B cell (primary cell): ENCODE data around the gene CYTL1. TPM values are rescaled to one million over a fixed set of nuclear protein-coding genes. Genes with fewer than 3 reads are reported as not detected.

Experiments used
- ATAC-seq: fragments of 200-7000 bp; cut with Tn5 transposase; one replicate; pipeline ENCODE4 v1.10.0; 2021; ENCODE audit warnings: low read depth, mild to moderate bottlenecking, moderate number of reproducible peaks, moderate library complexity
- CTCF ChIA-PET: fragments of 350-600 bp; sonication (Branson Sonifier 250); formaldehyde crosslinking; loops from one replicate; lab custom pipeline; 2021; ENCODE audit warnings: antibody characterized with exemption, inconsistent platforms; lab: Charles Lee
- POLR2A ChIA-PET: fragments of 350-600 bp; sonication (Branson Sonifier 250); formaldehyde crosslinking; loops from one replicate; lab custom pipeline; 2021; ENCODE audit warnings: antibody characterized with exemption; lab: Charles Lee
- DNase-seq: peaks from one replicate; pipeline ENCODE4 v3.0.0; 2013
- H2AFZ ChIP-seq: 2 replicates; pipeline ENCODE4 v1.6.1; 2012; ENCODE audit warnings: mild to moderate bottlenecking, low read depth, low read length; ENCODE audit not compliant: insufficient read depth, poor library complexity, severe bottlenecking
- H3K27ac ChIP-seq, 2 donors: 1 replicate in 1 of 2; 2 replicates in 1 of 2; pipeline ENCODE4 v1.5.1; 2012 to 2013; ENCODE audit warnings: low read length in 2 of 2, mild to moderate bottlenecking in 2 of 2, moderate library complexity in 1 of 2
- H3K27me3 ChIP-seq, 4 experiments: fragments of 200-600 bp in 1 of 4; sonication (generic) in 1 of 4; replicated peaks in 1 of 4; 1 replicate in 2 of 4; 2 replicates in 2 of 4; pipeline versions ENCODE4 v1.6.1 to v1.7.0; 2013 to 2016; ENCODE audit warnings: low read length in 3 of 4, mild to moderate bottlenecking in 2 of 4, mixed read lengths in 1 of 4, moderate library complexity in 1 of 4; ENCODE audit not compliant: insufficient read depth in 4 of 4, control insufficient read depth in 3 of 4; ENCODE audit errors: control extremely low read depth in 1 of 4
- H3K36me3 ChIP-seq, 2 experiments: replicated peaks in 1 of 2; 1 replicate in 1 of 2; 2 replicates in 1 of 2; pipeline versions ENCODE4 v1.6.1 to v1.7.1; 2013; ENCODE audit warnings: low read length in 1 of 2; ENCODE audit not compliant: insufficient read depth in 2 of 2, control insufficient read depth in 1 of 2; ENCODE audit errors: control extremely low read depth in 1 of 2, extremely low read depth in 1 of 2
- H3K4me1 ChIP-seq, 2 donors: fragments of 200-600 bp in 1 of 2; sonication (generic) in 1 of 2; 1 replicate in 1 of 2; 2 replicates in 1 of 2; pipeline versions ENCODE4 v1.5.1 to v1.6.1; 2013 to 2017; ENCODE audit warnings: low read length in 2 of 2; ENCODE audit not compliant: control insufficient read depth in 2 of 2, insufficient read depth in 2 of 2
- H3K4me2 ChIP-seq: replicated peaks from 2 replicates; pipeline ENCODE3; 2012; ENCODE audit warnings: mild to moderate bottlenecking, low read depth, low read length; ENCODE audit not compliant: poor library complexity, severe bottlenecking
- H3K4me3 ChIP-seq, 5 experiments: fragments of 200-600 bp in 1 of 5; sonication (generic) in 1 of 5; 1 replicate in 3 of 5; 2 replicates in 2 of 5; pipeline versions ENCODE4 v1.5.1 to v1.7.0; 2011 to 2016; ENCODE audit warnings: low read length in 4 of 5, mild to moderate bottlenecking in 4 of 5, low read depth in 2 of 5, control low read depth in 1 of 5, moderate library complexity in 1 of 5; ENCODE audit not compliant: insufficient read depth in 1 of 5; ENCODE audit errors: control extremely low read depth in 1 of 5, extremely low read depth in 1 of 5
- H3K79me2 ChIP-seq: fragments of 200-600 bp; sonication (generic); one replicate; pipeline ENCODE4 v1.6.0; 2016; ENCODE audit warnings: low read length; ENCODE audit not compliant: control insufficient read depth, insufficient read depth
- H3K9ac ChIP-seq: fragments of 200-600 bp; sonication (generic); 2 replicates; pipeline ENCODE4 v1.6.1; 2017; ENCODE audit warnings: mild to moderate bottlenecking, low read length, moderate library complexity
- H3K9me3 ChIP-seq, 3 donors: one replicate each; pipeline versions ENCODE4 v1.6.1 to v1.7.1; 2013; ENCODE audit warnings: low read length in 2 of 3; ENCODE audit not compliant: control insufficient read depth in 2 of 3, insufficient read depth in 1 of 3; ENCODE audit errors: control extremely low read depth in 1 of 3
- H4K20me1 ChIP-seq: 2 replicates; pipeline ENCODE4 v1.6.0; 2012; ENCODE audit warnings: mild to moderate bottlenecking, low read length; ENCODE audit not compliant: insufficient read depth, control insufficient read depth, poor library complexity, severe bottlenecking
- H3K27ac Mint-ChIP-seq: one replicate; pipeline ENCODE4 v1.8.0; 2021; ENCODE audit warnings: mixed read lengths
- H3K27me3 Mint-ChIP-seq: one replicate; pipeline ENCODE4 v1.8.0; 2021; ENCODE audit warnings: mixed read lengths
- H3K4me1 Mint-ChIP-seq: one replicate; pipeline ENCODE4 v1.8.0; 2021; ENCODE audit warnings: mixed read lengths
- H3K4me3 Mint-ChIP-seq: one replicate; pipeline ENCODE4 v1.8.0; 2021; ENCODE audit warnings: mixed read lengths
- H3K9me3 Mint-ChIP-seq: one replicate; pipeline ENCODE4 v1.8.0; 2022; ENCODE audit warnings: mixed read lengths; ENCODE audit not compliant: insufficient read depth
- EZH2 ChIP-seq: IDR thresholded peaks from 2 replicates; pipeline ENCODE4 v1.6.1; 2012; ENCODE audit warnings: borderline replicate concordance, low read depth, mild to moderate bottlenecking, moderate library complexity, low read length; ENCODE audit not compliant: insufficient read depth, poor library complexity, severe bottlenecking
- WGBS: methylation state at CpG from one replicate; pipeline ENCODE4 v1.1.5; 2013; ENCODE audit warnings: missing lambda C conversion rate; ENCODE audit not compliant: insufficient coverage; 5-methylcytosine and 5-hydroxymethylcytosine counted together
- intact Hi-C: fragments of 100-400 bp; cut with micrococcal nuclease; formaldehyde crosslinking; loops from one replicate; pipeline ENCODE4 v1.10.0; 2022
- polyA plus RNA-seq: library from polyadenylated mRNA; depleted of rRNA; stranded (reverse); fragments of >200 nt; gene quantifications from 2 replicates; pipeline ENCODE4 v1.2.3, GENCODE V29; 2012
- total RNA-seq, 2 donors: library from RNA; stranded (reverse); fragments of 120-200 nt in 1 of 2; gene quantifications; 1 replicate in 1 of 2; 2 replicates in 1 of 2; pipeline versions ENCODE4 v1.2.3 to v1.2.4, GENCODE V29; 2013 to 2022
- TF ChIP-seq, protein P1 (sequence below): fragments of 200-600 bp; IDR thresholded peaks from one replicate; pipeline ENCODE4 v1.8.0; 2022; ENCODE audit warnings: antibody characterized with exemption, mild to moderate bottlenecking

The CYTL1 gene
- total and polyA plus RNA-seq, 2 donors (not counting 1 experiment from before 2014, with no cell fraction given) = not detected

DNA sequence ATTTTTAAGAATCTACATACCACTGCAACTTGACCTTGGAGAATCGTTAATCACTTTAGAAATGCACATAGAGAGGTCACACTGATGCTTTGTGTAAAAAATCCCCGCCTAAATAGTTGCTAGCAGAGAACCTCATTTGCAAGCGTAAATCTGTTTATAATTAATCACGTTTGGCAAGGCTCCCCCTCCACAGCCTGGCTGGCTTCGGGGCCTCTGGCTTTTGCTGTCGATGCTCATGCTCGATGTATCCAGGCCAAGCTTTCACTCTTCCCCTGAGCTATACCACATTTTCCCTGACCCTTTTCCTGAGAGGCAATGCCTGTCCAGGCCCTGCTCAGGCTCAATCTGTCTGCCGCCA is 23.4 kb downstream of the CYTL1 start:
- Histone ChIP-seq H3K36me3 (no peaks in the 10 kb centered on the region), H3K4me3 (no peak overlapping the region), H3K79me2 (no peaks in the 10 kb centered on the region), H3K27me3 (peaks cover 0 to 7% (median 3%) of the 10 kb centered on the region in 4 experiments), H3K9me3 (no peaks in the 10 kb centered on the region), H3K9ac (no peak overlapping the region), H2AFZ (no peak overlapping the region), H3K27ac (no peak overlapping the region), H4K20me1 (no peaks in the 10 kb centered on the region), H3K4me2 (no peak overlapping the region), H3K4me1 (peaks cover 7 to 9% of the 10 kb centered on the region in 2 donors)
- ATAC-seq (no peak), DNase-seq (no peak)
- POLR2A ChIA-PET = no interaction called here
- CTCF ChIA-PET = interaction anchor here (1.5 kb wide), 1 partner anchor 94 kb away, joined by 3 read pairs; no protein-coding TSS in a partner anchor
- H3K4me1 Mint-ChIP-seq = peaks cover 14% of the 10 kb centered on the region
- intact Hi-C loops = loop anchor here (5.0 to 10.0 kb wide), 2 partner anchors 54 to 91 kb away; no protein-coding TSS in a partner anchor
- H3K27me3 Mint-ChIP-seq = peaks cover 39% of the 10 kb centered on the region
- no peaks in the 10 kb centered on the region for H3K9me3 Mint-ChIP-seq
- H3K27ac Mint-ChIP-seq = no peak overlapping the region
- WGBS = 91% methylated on average over 8 of the region's 8 CpGs
- no peak overlapping the region for H3K4me3 Mint-ChIP-seq
- TF ChIP-seq, protein P1, sequence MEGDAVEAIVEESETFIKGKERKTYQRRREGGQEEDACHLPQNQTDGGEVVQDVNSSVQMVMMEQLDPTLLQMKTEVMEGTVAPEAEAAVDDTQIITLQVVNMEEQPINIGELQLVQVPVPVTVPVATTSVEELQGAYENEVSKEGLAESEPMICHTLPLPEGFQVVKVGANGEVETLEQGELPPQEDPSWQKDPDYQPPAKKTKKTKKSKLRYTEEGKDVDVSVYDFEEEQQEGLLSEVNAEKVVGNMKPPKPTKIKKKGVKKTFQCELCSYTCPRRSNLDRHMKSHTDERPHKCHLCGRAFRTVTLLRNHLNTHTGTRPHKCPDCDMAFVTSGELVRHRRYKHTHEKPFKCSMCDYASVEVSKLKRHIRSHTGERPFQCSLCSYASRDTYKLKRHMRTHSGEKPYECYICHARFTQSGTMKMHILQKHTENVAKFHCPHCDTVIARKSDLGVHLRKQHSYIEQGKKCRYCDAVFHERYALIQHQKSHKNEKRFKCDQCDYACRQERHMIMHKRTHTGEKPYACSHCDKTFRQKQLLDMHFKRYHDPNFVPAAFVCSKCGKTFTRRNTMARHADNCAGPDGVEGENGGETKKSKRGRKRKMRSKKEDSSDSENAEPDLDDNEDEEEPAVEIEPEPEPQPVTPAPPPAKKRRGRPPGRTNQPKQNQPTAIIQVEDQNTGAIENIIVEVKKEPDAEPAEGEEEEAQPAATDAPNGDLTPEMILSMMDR = no peak
- no peak for TF ChIP-seq EZH2

DNA sequence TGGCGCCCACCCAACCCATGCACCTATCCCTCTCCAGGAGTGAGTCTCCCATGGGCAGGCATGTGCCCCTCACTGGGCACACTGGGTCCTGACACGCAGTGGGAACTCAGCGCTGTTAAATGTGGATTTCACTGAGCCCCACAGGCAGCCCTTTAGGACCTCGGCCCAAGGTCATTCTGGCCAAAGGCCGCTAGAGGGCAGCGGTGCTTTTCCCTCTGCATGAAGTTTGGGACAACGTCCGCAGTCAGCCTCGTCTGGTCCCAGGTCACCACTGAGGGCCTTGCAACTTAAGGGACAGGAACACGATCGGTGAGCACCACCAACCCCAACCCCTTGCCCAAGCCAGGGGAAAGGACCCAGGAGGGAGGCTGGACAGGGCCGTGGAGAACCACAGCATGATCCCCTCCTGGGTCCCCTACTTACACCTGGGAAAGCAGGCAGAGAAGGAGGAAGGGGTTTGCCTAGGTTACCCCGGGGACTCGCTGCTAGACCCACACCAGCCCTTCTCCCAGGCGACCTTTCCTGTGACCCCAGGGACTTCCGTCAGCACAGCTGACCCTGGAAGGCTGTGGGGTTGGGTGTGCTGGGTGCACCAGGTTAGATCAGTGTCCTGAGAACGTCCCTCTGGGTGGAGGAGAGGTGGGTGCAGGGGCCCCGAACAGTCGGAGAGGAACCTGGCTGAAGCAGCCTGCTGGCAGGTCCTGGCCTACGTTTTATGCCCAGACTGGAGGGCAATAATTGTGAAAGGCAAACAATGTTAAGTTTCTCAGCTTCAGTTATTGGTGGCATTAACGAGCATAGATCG is 24.0 kb downstream of the CYTL1 start:
- no peaks in the 10 kb centered on the region for H3K9me3 Mint-ChIP-seq
- intact Hi-C loops = loop anchor here (5.0 to 10.0 kb wide), 2 partner anchors 53 to 91 kb away; no protein-coding TSS in a partner anchor
- Histone ChIP-seq H3K4me1 (peaks cover 7 to 9% of the 10 kb centered on the region in 2 donors), H3K4me2 (peak overlapping the region; percentile 50), H3K4me3 (no peak overlapping the region), H3K36me3 (no peaks in the 10 kb centered on the region), H3K27me3 (peaks cover 0 to 7% (median 3%) of the 10 kb centered on the region in 4 experiments), H4K20me1 (no peaks in the 10 kb centered on the region), H3K27ac (no peak overlapping the region), H3K9me3 (no peaks in the 10 kb centered on the region), H3K9ac (no peak overlapping the region), H2AFZ (peak overlapping the region; percentile 30), H3K79me2 (no peaks in the 10 kb centered on the region)
- TF ChIP-seq, protein P1 = peak; percentile 86
- no peak for TF ChIP-seq EZH2
- H3K4me1 Mint-ChIP-seq = peaks cover 14% of the 10 kb centered on the region
- ATAC-seq (peak; percentile 65), DNase-seq (peak; percentile 68)
- peaks cover 35% of the 10 kb centered on the region for H3K27me3 Mint-ChIP-seq
- ChIA-PET POLR2A (no interaction called here), CTCF (interaction anchor here (1.4 to 2.3 kb wide), 5 partner anchors 51 to 107 kb away, joined by 3 to 21 read pairs (median 4); no protein-coding TSS in a partner anchor)
- peak overlapping the region; percentile 4 for H3K27ac Mint-ChIP-seq
- no peak overlapping the region for H3K4me3 Mint-ChIP-seq
- WGBS = 40% methylated on average over 16 of the region's 22 CpGs
